NCI-H446 treated with DMSO at 0.1 percent for 48 hours (cell line): ENCODE data around the gene NCF2.

Experiments used
- DNase-seq: peaks from one replicate; lab custom pipeline; 2025; lab: John Stamatoyannopoulos, UW

NCF2 gene

GRCh38 chr1:183584147-183584546 is 6.1 kb downstream of the NCF2 start:
- DNase-seq = no peak

GRCh38 chr1:183583466-183583865 is 6.8 kb downstream of the NCF2 start:
- DNase-seq = no peak

- DNase-seq = no peak
Measured at GRCh38 chr1:183582021-183582713, 8.1 kb downstream of the NCF2 start.

- peak; percentile 50 for DNase-seq
Measured at GRCh38 chr1:183580281-183580682, 10.0 kb downstream of the NCF2 start.

- no peak for DNase-seq
Measured at GRCh38 chr1:183578856-183579255, 11.4 kb downstream of the NCF2 start.

- no peak for DNase-seq
Measured at GRCh38 chr1:183577897-183578465, 12.3 kb downstream of the NCF2 start.

GRCh38 chr1:183576537-183576936 is 13.7 kb downstream of the NCF2 start:
- DNase-seq = no peak

- DNase-seq = no peak
Measured at GRCh38 chr1:183575606-183576005, 14.7 kb downstream of the NCF2 start.

- no peak for DNase-seq
Measured at GRCh38 chr1:183572721-183573120, 17.5 kb downstream of the NCF2 start.

GRCh38 chr1:183571678-183572268 is 18.5 kb downstream of the NCF2 start:
- no peak for DNase-seq

- DNase-seq = no peak
Measured at GRCh38 chr1:183570451-183570850, 19.8 kb downstream of the NCF2 start.

- DNase-seq = no peak
Measured at GRCh38 chr1:183569801-183570200, 20.5 kb downstream of the NCF2 start.

GRCh38 chr1:183569141-183569540 is 21.1 kb downstream of the NCF2 start:
- no peak for DNase-seq

GRCh38 chr1:183568176-183569021 is 21.9 kb downstream of the NCF2 start:
- no peak for DNase-seq

- no peak for DNase-seq
Measured at GRCh38 chr1:183567584-183567983, 22.7 kb downstream of the NCF2 start.

GRCh38 chr1:183566026-183566425 is 24.2 kb downstream of the NCF2 start:
- DNase-seq = no peak

GRCh38 chr1:183565261-183565660 is 25.0 kb downstream of the NCF2 start:
- DNase-seq = no peak

- DNase-seq = no peak
Measured at GRCh38 chr1:183562701-183563100, 27.6 kb downstream of the NCF2 start.

GRCh38 chr1:183559061-183559460 is 31.2 kb downstream of the NCF2 start:
- DNase-seq = no peak

- no peak for DNase-seq
Measured at GRCh38 chr1:183554577-183554976, 35.7 kb downstream of the NCF2 start.

GRCh38 chr1:183553764-183554163 is 36.5 kb downstream of the NCF2 start:
- no peak for DNase-seq

- no peak for DNase-seq
Measured at GRCh38 chr1:183553331-183553730, 36.9 kb downstream of the NCF2 start.

GRCh38 chr1:183552891-183553290 is 37.4 kb downstream of the NCF2 start:
- DNase-seq = no peak
